ENCODE results near the gene DRAP1. TPM values are rescaled to one million over a fixed set of nuclear protein-coding genes. Genes with fewer than 3 reads are reported as not detected.

The DRAP1 gene
- total and polyA plus RNA-seq, 4 donors: 40.8 to 140 (median 96.1) TPM

DNA sequence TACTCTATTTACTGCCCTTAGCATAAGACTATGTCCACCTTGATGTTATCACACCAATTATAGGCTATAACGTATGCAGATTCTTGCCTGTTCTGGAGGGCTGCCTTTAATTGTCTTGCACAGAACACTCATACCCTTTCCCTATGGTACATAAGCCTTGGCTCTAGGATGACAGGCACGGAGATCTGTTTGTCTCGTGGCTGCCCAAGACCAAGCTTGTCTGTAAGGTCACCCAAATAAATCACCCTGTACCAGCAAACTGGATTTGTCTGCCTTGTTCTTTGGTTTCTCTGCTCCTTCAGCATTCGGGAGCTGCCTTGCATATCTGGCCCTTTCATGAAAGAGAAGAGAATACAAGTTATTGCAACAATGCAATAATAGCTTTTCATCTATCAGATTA is 18.5 kb downstream of the DRAP1 start:
- TF ChIP-seq, protein P1, sequence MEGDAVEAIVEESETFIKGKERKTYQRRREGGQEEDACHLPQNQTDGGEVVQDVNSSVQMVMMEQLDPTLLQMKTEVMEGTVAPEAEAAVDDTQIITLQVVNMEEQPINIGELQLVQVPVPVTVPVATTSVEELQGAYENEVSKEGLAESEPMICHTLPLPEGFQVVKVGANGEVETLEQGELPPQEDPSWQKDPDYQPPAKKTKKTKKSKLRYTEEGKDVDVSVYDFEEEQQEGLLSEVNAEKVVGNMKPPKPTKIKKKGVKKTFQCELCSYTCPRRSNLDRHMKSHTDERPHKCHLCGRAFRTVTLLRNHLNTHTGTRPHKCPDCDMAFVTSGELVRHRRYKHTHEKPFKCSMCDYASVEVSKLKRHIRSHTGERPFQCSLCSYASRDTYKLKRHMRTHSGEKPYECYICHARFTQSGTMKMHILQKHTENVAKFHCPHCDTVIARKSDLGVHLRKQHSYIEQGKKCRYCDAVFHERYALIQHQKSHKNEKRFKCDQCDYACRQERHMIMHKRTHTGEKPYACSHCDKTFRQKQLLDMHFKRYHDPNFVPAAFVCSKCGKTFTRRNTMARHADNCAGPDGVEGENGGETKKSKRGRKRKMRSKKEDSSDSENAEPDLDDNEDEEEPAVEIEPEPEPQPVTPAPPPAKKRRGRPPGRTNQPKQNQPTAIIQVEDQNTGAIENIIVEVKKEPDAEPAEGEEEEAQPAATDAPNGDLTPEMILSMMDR (IDR thresholded peaks at IDR 0.05; ENCODE audit: control extremely low read depth, extremely low read depth): no peak
- Histone ChIP-seq H3K4me3 (no peak overlapping the region), H3K36me3 (ENCODE audit: control insufficient read depth in 4 of 4, insufficient read depth in 4 of 4, low read length in 4 of 4) (no peaks in the 10 kb centered on the region), H3K9ac (ENCODE audit: insufficient read depth in 1 of 2, low read length in 2 of 2) (no peak overlapping the region), H3K9me3 (ENCODE audit: control insufficient read depth in 4 of 4, insufficient read depth in 3 of 4, low read length in 3 of 4) (no peaks in the 10 kb centered on the region), H3K27me3 (ENCODE audit: control insufficient read depth in 3 of 3, insufficient read depth in 3 of 3, low read length in 2 of 3) (peaks cover 0 to 5% (median 5%) of the 10 kb centered on the region in 3 donors), H3K27ac (ENCODE audit: low read depth in 1 of 2, low read length in 1 of 2) (no peak overlapping the region), H3K4me1 (ENCODE audit: control insufficient read depth in 5 of 5, insufficient read depth in 5 of 5, low read length in 5 of 5) (peaks cover 0 to 9% (median 0%) of the 10 kb centered on the region in 5 donors)
- WGBS, 2 donors: 48 to 88% methylated on average over 4 of the region's 4 CpGs
- DNase-seq (no peak), ATAC-seq (ENCODE audit: insufficient read depth, low FRiP score) (no peak)

- no peak overlapping the region for H3K9ac ChIP-seq (ENCODE audit: insufficient read depth in 1 of 2, low read length in 2 of 2)
- 67 to 79% methylated on average over 9 of the region's 9 CpGs for WGBS, 2 donors
- DNase-seq (no peak), ATAC-seq (ENCODE audit: insufficient read depth, low FRiP score) (no peak)
- no peaks in the 10 kb centered on the region for H3K36me3 ChIP-seq (ENCODE audit: control insufficient read depth in 4 of 4, insufficient read depth in 4 of 4, low read length in 4 of 4)
- TF ChIP-seq, protein P1 (IDR thresholded peaks at IDR 0.05; ENCODE audit: control extremely low read depth, extremely low read depth): no peak
- no peak overlapping the region for H3K4me3 ChIP-seq
- peaks cover 0 to 5% (median 5%) of the 10 kb centered on the region in 3 donors for H3K27me3 ChIP-seq (ENCODE audit: control insufficient read depth in 3 of 3, insufficient read depth in 3 of 3, low read length in 2 of 3)
- H3K4me1 ChIP-seq (ENCODE audit: control insufficient read depth in 5 of 5, insufficient read depth in 5 of 5, low read length in 5 of 5): no peaks in the 10 kb centered on the region
- no peaks in the 10 kb centered on the region for H3K9me3 ChIP-seq (ENCODE audit: control insufficient read depth in 4 of 4, insufficient read depth in 3 of 4, low read length in 3 of 4)
- no peak overlapping the region for H3K27ac ChIP-seq (ENCODE audit: low read depth in 1 of 2, low read length in 1 of 2)
These were observed 22.6 kb downstream of the DRAP1 start for GRCh38 chr11:65941720-65942310.

DNA sequence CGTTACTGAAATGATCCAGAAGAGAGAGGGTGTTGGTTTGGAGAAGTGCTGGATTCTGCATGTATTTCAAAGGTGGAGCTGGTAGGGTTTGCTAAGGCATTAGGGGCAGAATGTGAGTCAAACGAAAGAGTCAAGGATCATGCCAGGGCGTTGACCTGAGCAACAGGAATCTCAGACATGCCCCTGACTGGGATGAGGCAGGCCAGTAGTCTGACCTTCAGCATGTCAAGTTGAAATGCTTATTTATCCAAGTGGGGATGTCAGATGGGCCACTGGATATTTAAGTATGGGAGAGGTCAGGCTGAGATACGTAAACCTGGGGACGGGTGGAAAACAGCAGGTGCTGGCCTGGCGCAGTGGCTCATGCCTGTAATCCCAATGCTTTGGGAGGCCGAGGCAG is 23.3 kb downstream of the DRAP1 start:
- Histone ChIP-seq H3K27me3 (ENCODE audit: control insufficient read depth in 3 of 3, insufficient read depth in 3 of 3, low read length in 2 of 3) (peaks cover 0 to 5% (median 5%) of the 10 kb centered on the region in 3 donors), H3K27ac (ENCODE audit: low read depth in 1 of 2, low read length in 1 of 2) (no peak overlapping the region), H3K36me3 (ENCODE audit: control insufficient read depth in 4 of 4, insufficient read depth in 4 of 4, low read length in 4 of 4) (no peaks in the 10 kb centered on the region), H3K9me3 (ENCODE audit: control insufficient read depth in 4 of 4, insufficient read depth in 3 of 4, low read length in 3 of 4) (no peaks in the 10 kb centered on the region), H3K4me3 (no peak overlapping the region), H3K4me1 (ENCODE audit: control insufficient read depth in 5 of 5, insufficient read depth in 5 of 5, low read length in 5 of 5) (no peaks in the 10 kb centered on the region), H3K9ac (ENCODE audit: insufficient read depth in 1 of 2, low read length in 2 of 2) (no peak overlapping the region)
- DNase-seq (no peak), ATAC-seq (ENCODE audit: insufficient read depth, low FRiP score) (no peak)
- 87 to 91% methylated on average over 7 of the region's 7 CpGs for WGBS, 2 donors
- TF ChIP-seq, protein P1 (IDR thresholded peaks at IDR 0.05; ENCODE audit: control extremely low read depth, extremely low read depth): no peak

- Histone ChIP-seq H3K36me3 (ENCODE audit: control insufficient read depth in 4 of 4, insufficient read depth in 4 of 4, low read length in 4 of 4) (no peaks in the 10 kb centered on the region), H3K4me1 (ENCODE audit: control insufficient read depth in 5 of 5, insufficient read depth in 5 of 5, low read length in 5 of 5) (no peaks in the 10 kb centered on the region), H3K9me3 (ENCODE audit: control insufficient read depth in 4 of 4, insufficient read depth in 3 of 4, low read length in 3 of 4) (no peaks in the 10 kb centered on the region), H3K4me3 (no peak overlapping the region), H3K9ac (ENCODE audit: insufficient read depth in 1 of 2, low read length in 2 of 2) (no peak overlapping the region), H3K27me3 (ENCODE audit: control insufficient read depth in 3 of 3, insufficient read depth in 3 of 3, low read length in 2 of 3) (peaks cover 0 to 5% (median 0%) of the 10 kb centered on the region in 3 donors), H3K27ac (ENCODE audit: low read depth in 1 of 2, low read length in 1 of 2) (no peak overlapping the region)
- WGBS, 2 donors: 94 to 96% methylated on average over 8 of the region's 8 CpGs
- DNase-seq: no peak
- no peak for ATAC-seq (ENCODE audit: insufficient read depth, low FRiP score)
- TF ChIP-seq, protein P1 (IDR thresholded peaks at IDR 0.05; ENCODE audit: control extremely low read depth, extremely low read depth): no peak
These were observed 25.0 kb downstream of the DRAP1 start for GRCh38 chr11:65944191-65944590.
